ENCODE results near the gene ROPN1L.

The ROPN1L gene

GRCh38 chr5:10446490-10446889 is 4.8 kb downstream of the ROPN1L start:
- H3K79me2 ChIP-seq (ENCODE audit: control insufficient read depth, insufficient read depth, low read length, unreplicated experiment), result no peaks in the 10 kb centered on the region
- no peaks in the 10 kb centered on the region for H3K27me3 ChIP-seq (ENCODE audit: insufficient read depth, low read length)
- no peak overlapping the region for H3K4me3 ChIP-seq (ENCODE audit: low read depth, low read length)
- no peaks in the 10 kb centered on the region for H3K4me1 ChIP-seq (ENCODE audit: control insufficient read depth, insufficient read depth, low read length, unreplicated experiment)
- no peaks in the 10 kb centered on the region for H3K36me3 ChIP-seq (ENCODE audit: insufficient read depth, low read length)
- no peak overlapping the region for H3K27ac ChIP-seq (ENCODE audit: low read depth, low read length)
- no peak overlapping the region for H2AFZ ChIP-seq (ENCODE audit: low read length, unreplicated experiment)

- no peak overlapping the region for H2AFZ ChIP-seq (ENCODE audit: low read length, unreplicated experiment)
- no peaks in the 10 kb centered on the region for H3K79me2 ChIP-seq (ENCODE audit: control insufficient read depth, insufficient read depth, low read length, unreplicated experiment)
- no peaks in the 10 kb centered on the region for H3K4me1 ChIP-seq (ENCODE audit: control insufficient read depth, insufficient read depth, low read length, unreplicated experiment)
- H3K27ac ChIP-seq (ENCODE audit: low read depth, low read length), result no peak overlapping the region
- H3K27me3 ChIP-seq (ENCODE audit: insufficient read depth, low read length), result no peaks in the 10 kb centered on the region
- no peaks in the 10 kb centered on the region for H3K36me3 ChIP-seq (ENCODE audit: insufficient read depth, low read length)
- H3K4me3 ChIP-seq (ENCODE audit: low read depth, low read length), result no peak overlapping the region
Observed at GRCh38 chr5:10447041-10447440, 5.4 kb downstream of the ROPN1L start.

- no peak overlapping the region for H2AFZ ChIP-seq (ENCODE audit: low read length, unreplicated experiment)
- H3K27ac ChIP-seq (ENCODE audit: low read depth, low read length), result no peak overlapping the region
- H3K4me3 ChIP-seq (ENCODE audit: low read depth, low read length), result no peak overlapping the region
- H3K36me3 ChIP-seq (ENCODE audit: insufficient read depth, low read length), result no peaks in the 10 kb centered on the region
- no peaks in the 10 kb centered on the region for H3K27me3 ChIP-seq (ENCODE audit: insufficient read depth, low read length)
- H3K79me2 ChIP-seq (ENCODE audit: control insufficient read depth, insufficient read depth, low read length, unreplicated experiment), result no peaks in the 10 kb centered on the region
- H3K4me1 ChIP-seq (ENCODE audit: control insufficient read depth, insufficient read depth, low read length, unreplicated experiment), result peaks cover 11% of the 10 kb centered on the region
Observed at GRCh38 chr5:10448754-10449360, 7.2 kb downstream of the ROPN1L start.

- Histone ChIP-seq H2AFZ (ENCODE audit: low read length, unreplicated experiment) (no peak overlapping the region), H3K27me3 (ENCODE audit: insufficient read depth, low read length) (no peaks in the 10 kb centered on the region), H3K36me3 (ENCODE audit: insufficient read depth, low read length) (no peaks in the 10 kb centered on the region), H3K27ac (ENCODE audit: low read depth, low read length) (no peak overlapping the region), H3K79me2 (ENCODE audit: control insufficient read depth, insufficient read depth, low read length, unreplicated experiment) (no peaks in the 10 kb centered on the region), H3K4me1 (ENCODE audit: control insufficient read depth, insufficient read depth, low read length, unreplicated experiment) (peaks cover 30% of the 10 kb centered on the region), H3K4me3 (ENCODE audit: low read depth, low read length) (no peak overlapping the region)
Observed at GRCh38 chr5:10451137-10451824, 9.6 kb downstream of the ROPN1L start.

- Histone ChIP-seq H3K27me3 (ENCODE audit: insufficient read depth, low read length) (no peaks in the 10 kb centered on the region), H3K36me3 (ENCODE audit: insufficient read depth, low read length) (no peaks in the 10 kb centered on the region), H3K79me2 (ENCODE audit: control insufficient read depth, insufficient read depth, low read length, unreplicated experiment) (no peaks in the 10 kb centered on the region), H2AFZ (ENCODE audit: low read length, unreplicated experiment) (no peak overlapping the region), H3K4me3 (ENCODE audit: low read depth, low read length) (no peak overlapping the region), H3K4me1 (ENCODE audit: control insufficient read depth, insufficient read depth, low read length, unreplicated experiment) (peaks cover 43% of the 10 kb centered on the region), H3K27ac (ENCODE audit: low read depth, low read length) (peak overlapping the region; percentile 2; the same call in 1 of the 2 replicates)
Observed at GRCh38 chr5:10452768-10453331, 11.2 kb downstream of the ROPN1L start.

GRCh38 chr5:10453545-10453944 is 11.9 kb downstream of the ROPN1L start:
- Histone ChIP-seq H3K4me1 (ENCODE audit: control insufficient read depth, insufficient read depth, low read length, unreplicated experiment) (peaks cover 46% of the 10 kb centered on the region), H3K27me3 (ENCODE audit: insufficient read depth, low read length) (no peaks in the 10 kb centered on the region), H2AFZ (ENCODE audit: low read length, unreplicated experiment) (no peak overlapping the region), H3K27ac (ENCODE audit: low read depth, low read length) (peak overlapping the region; percentile 25; the same call in 1 of the 2 replicates), H3K36me3 (ENCODE audit: insufficient read depth, low read length) (no peaks in the 10 kb centered on the region), H3K4me3 (ENCODE audit: low read depth, low read length) (no peak overlapping the region), H3K79me2 (ENCODE audit: control insufficient read depth, insufficient read depth, low read length, unreplicated experiment) (no peaks in the 10 kb centered on the region)

- H3K27ac ChIP-seq (ENCODE audit: low read depth, low read length), result no peak overlapping the region
Observed at GRCh38 chr5:10454591-10455276, 13.1 kb downstream of the ROPN1L start.

GRCh38 chr5:10455277-10455670 is 13.6 kb downstream of the ROPN1L start:
- H3K27ac ChIP-seq (ENCODE audit: low read depth, low read length), result no peak overlapping the region
- H3K79me2 ChIP-seq (ENCODE audit: control insufficient read depth, insufficient read depth, low read length, unreplicated experiment), result no peaks in the 10 kb centered on the region
- H3K4me3 ChIP-seq (ENCODE audit: low read depth, low read length), result no peak overlapping the region
- no peak overlapping the region for H2AFZ ChIP-seq (ENCODE audit: low read length, unreplicated experiment)
- no peaks in the 10 kb centered on the region for H3K36me3 ChIP-seq (ENCODE audit: insufficient read depth, low read length)
- peaks cover 50% of the 10 kb centered on the region for H3K4me1 ChIP-seq (ENCODE audit: control insufficient read depth, insufficient read depth, low read length, unreplicated experiment)
- H3K27me3 ChIP-seq (ENCODE audit: insufficient read depth, low read length), result no peaks in the 10 kb centered on the region

More at GRCh38 chr5:10454591-10455276, 13.1 kb downstream of the ROPN1L start:
- 0 out of 2 replicates have a peak overlapping the region, but pooled peaks have one; percentile 47 for H3K4me3 ChIP-seq (ENCODE audit: low read depth, low read length)
- H3K4me1 ChIP-seq (ENCODE audit: control insufficient read depth, insufficient read depth, low read length, unreplicated experiment), result peaks cover 46% of the 10 kb centered on the region
- H3K36me3 ChIP-seq (ENCODE audit: insufficient read depth, low read length), result no peaks in the 10 kb centered on the region
- H2AFZ ChIP-seq (ENCODE audit: low read length, unreplicated experiment), result peak overlapping the region; percentile 52
- H3K79me2 ChIP-seq (ENCODE audit: control insufficient read depth, insufficient read depth, low read length, unreplicated experiment), result no peaks in the 10 kb centered on the region
- H3K27me3 ChIP-seq (ENCODE audit: insufficient read depth, low read length), result no peaks in the 10 kb centered on the region

- H3K27ac ChIP-seq (ENCODE audit: low read depth, low read length), result peak overlapping the region; percentile 18; the same call in 1 of the 2 replicates
- no peak overlapping the region for H2AFZ ChIP-seq (ENCODE audit: low read length, unreplicated experiment)
- no peaks in the 10 kb centered on the region for H3K36me3 ChIP-seq (ENCODE audit: insufficient read depth, low read length)
- no peaks in the 10 kb centered on the region for H3K27me3 ChIP-seq (ENCODE audit: insufficient read depth, low read length)
- H3K79me2 ChIP-seq (ENCODE audit: control insufficient read depth, insufficient read depth, low read length, unreplicated experiment), result no peaks in the 10 kb centered on the region
- H3K4me1 ChIP-seq (ENCODE audit: control insufficient read depth, insufficient read depth, low read length, unreplicated experiment), result peaks cover 50% of the 10 kb centered on the region
- no peak overlapping the region for H3K4me3 ChIP-seq (ENCODE audit: low read depth, low read length)
Observed at GRCh38 chr5:10456583-10457420, 15.1 kb downstream of the ROPN1L start.
